Kidney epithelial cell (primary cell): ENCODE results near the gene LAMA1. TPM values are rescaled to one million over a fixed set of nuclear protein-coding genes. Genes with fewer than 3 reads are reported as not detected.

Experiments used
- DNase-seq: peaks from one replicate; pipeline ENCODE4 v3.0.0-alpha.2; 2010; ENCODE audit warnings: low read depth
- H3K27me3 ChIP-seq: 2 replicates; pipeline ENCODE4 v1.6.0; 2011; ENCODE audit warnings: low read length; ENCODE audit not compliant: control insufficient read depth, insufficient read depth
- H3K36me3 ChIP-seq: 2 replicates; pipeline ENCODE4 v1.5.1; 2011; ENCODE audit warnings: low read length; ENCODE audit not compliant: control insufficient read depth, insufficient read depth
- H3K4me3 ChIP-seq: 2 replicates; pipeline ENCODE4 v1.5.1; 2011; ENCODE audit warnings: low read depth, mild to moderate bottlenecking, control low read depth, low read length
- CTCF ChIP-seq: IDR thresholded peaks from 2 replicates; pipeline ENCODE4 v1.5.1; 2011; ENCODE audit warnings: mild to moderate bottlenecking, moderate library complexity, low read length, control low read depth, inconsistent platforms; ENCODE audit not compliant: insufficient read depth, poor library complexity, severe bottlenecking
- total RNA-seq: library from RNA; depleted of rRNA; stranded (reverse); fragments of >200 nt; gene quantifications from 2 replicates; pipeline ENCODE4 v1.2.3, GENCODE V29; 2015

LAMA1 gene
- total RNA-seq, 1 donor from 2014 or later: 29.5 TPM

- Histone ChIP-seq H3K4me3 (peak overlapping the region; percentile 52), H3K27me3 (peaks cover 8% of the 10 kb centered on the region)
These were observed 1.4 kb downstream of the LAMA1 start for GRCh38 chr18:7116001-7116730.

GRCh38 chr18:7112936-7113335 is 4.7 kb downstream of the LAMA1 start:
- Histone ChIP-seq H3K36me3 (no peaks in the 10 kb centered on the region), H3K27me3 (peaks cover 7% of the 10 kb centered on the region), H3K4me3 (no peak overlapping the region)
- TF ChIP-seq CTCF: no peak
- no peak for DNase-seq

More at GRCh38 chr18:7116001-7116730, 1.4 kb downstream of the LAMA1 start:
- peak; percentile 5 for DNase-seq
- TF ChIP-seq CTCF: no peak
- no peaks in the 10 kb centered on the region for H3K36me3 ChIP-seq

DNA sequence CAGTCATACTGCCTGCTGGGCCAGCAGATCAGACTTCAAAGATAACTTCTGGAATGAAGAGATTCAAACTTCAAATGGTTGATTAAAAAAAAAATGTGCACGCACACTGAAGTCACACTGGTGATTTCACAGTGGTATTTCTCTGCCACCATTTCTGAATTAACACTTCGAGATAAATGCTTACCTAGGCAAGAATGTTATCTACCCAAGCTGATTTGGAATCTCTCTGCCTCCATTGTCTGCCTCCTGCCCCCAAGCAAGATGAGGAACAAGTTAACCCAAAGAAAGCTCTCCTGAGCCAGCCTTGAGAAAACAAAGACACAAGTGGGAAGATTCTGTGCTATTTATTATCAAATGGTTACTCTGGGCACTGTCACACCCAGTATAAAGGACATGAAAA is 6.5 kb downstream of the LAMA1 start:
- no peak overlapping the region for H3K4me3 ChIP-seq
- TF ChIP-seq CTCF: no peak

DNA sequence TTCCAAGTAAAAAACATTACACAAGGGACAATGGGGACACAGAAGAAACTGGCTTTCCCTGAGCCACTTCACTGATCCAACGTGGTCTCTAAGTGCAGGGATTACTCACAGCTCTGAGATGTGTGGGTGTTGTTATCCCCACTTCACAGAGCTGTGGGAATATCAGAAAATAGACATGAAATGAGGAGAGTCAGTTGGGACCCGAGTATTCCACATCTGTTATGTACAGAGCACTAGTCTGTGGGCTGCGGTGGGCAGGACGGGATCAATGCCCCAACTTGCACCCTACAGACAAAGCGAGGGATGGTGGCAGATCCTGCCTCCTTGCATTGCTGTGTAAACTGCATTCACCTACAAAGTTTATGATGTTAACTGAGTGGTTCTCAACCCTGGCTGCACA is 11.7 kb downstream of the LAMA1 start:
- no peaks in the 10 kb centered on the region for H3K27me3 ChIP-seq
- DNase-seq: no peak
- H3K4me3 ChIP-seq: no peak overlapping the region
- H3K36me3 ChIP-seq: no peaks in the 10 kb centered on the region
- TF ChIP-seq CTCF: no peak

More for the DNA sequence above, 6.5 kb downstream of the LAMA1 start:
- H3K36me3 ChIP-seq: no peaks in the 10 kb centered on the region
- no peaks in the 10 kb centered on the region for H3K27me3 ChIP-seq
- DNase-seq: no peak

DNA sequence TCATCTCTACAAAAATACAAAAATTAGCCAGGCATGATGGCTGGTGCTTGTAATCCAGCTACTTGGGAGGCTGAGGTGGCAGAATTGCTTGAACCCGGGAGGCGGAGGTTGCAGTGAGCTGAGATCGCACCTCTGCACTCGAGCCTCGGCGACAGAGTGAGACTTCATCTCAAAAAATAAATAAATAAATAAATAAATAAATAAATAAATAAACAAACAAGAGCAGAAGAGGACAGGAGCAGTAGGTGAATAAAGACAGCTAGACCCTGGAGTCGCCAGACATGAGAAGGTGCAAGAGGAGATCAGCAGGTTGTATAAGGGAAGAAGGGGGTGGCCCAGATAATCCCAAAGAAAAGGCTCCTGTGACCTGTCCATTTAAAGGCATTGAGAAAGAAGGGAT is 12.3 kb downstream of the LAMA1 start:
- Histone ChIP-seq H3K27me3 (no peaks in the 10 kb centered on the region), H3K36me3 (no peaks in the 10 kb centered on the region), H3K4me3 (no peak overlapping the region)
- TF ChIP-seq CTCF: no peak
- no peak for DNase-seq

- TF ChIP-seq CTCF: no peak
- H3K36me3 ChIP-seq: no peaks in the 10 kb centered on the region
- peak; percentile 14 for DNase-seq
- no peaks in the 10 kb centered on the region for H3K27me3 ChIP-seq
- no peak overlapping the region for H3K4me3 ChIP-seq
These were observed 12.9 kb downstream of the LAMA1 start for GRCh38 chr18:7104649-7105048.
